Smooth muscle cell (in vitro differentiated cells): ENCODE measurements around the gene MMP17. TPM values are rescaled to one million over a fixed set of nuclear protein-coding genes. Genes with fewer than 3 reads are reported as not detected.

Source experiments
- DNase-seq: peaks from one replicate; lab custom pipeline; 2025; ENCODE audit not compliant: unreplicated experiment; lab: John Stamatoyannopoulos, UW
- H2AFZ ChIP-seq: fragments of 200-600 bp; sonication (generic); 2 replicates; pipeline ENCODE4 v1.6.0; 2016; ENCODE audit warnings: antibody characterized with exemption, low read depth, mild to moderate bottlenecking
- H3F3A ChIP-seq: fragments of 200-600 bp; sonication (generic); 2 replicates; pipeline ENCODE4 v1.6.0; 2017; ENCODE audit warnings: antibody characterized with exemption, low read depth
- H3K27ac ChIP-seq: fragments of 200-600 bp; sonication (generic); 2 replicates; pipeline ENCODE4 v1.5.1; 2016; ENCODE audit warnings: low read depth, mild to moderate bottlenecking
- H3K27me3 ChIP-seq: fragments of 200-600 bp; sonication (generic); 2 replicates; pipeline ENCODE4 v1.6.1; 2016; ENCODE audit warnings: low read depth, mild to moderate bottlenecking
- H3K36me3 ChIP-seq: fragments of 200-600 bp; sonication (generic); 2 replicates; pipeline ENCODE4 v1.5.1; 2016; ENCODE audit warnings: low read depth
- H3K4me1 ChIP-seq: fragments of 200-600 bp; sonication (generic); 2 replicates; pipeline ENCODE4 v1.5.1; 2016; ENCODE audit warnings: low read depth
- H3K4me2 ChIP-seq: fragments of 200-600 bp; sonication (generic); 2 replicates; pipeline ENCODE4 v1.6.0; 2016; ENCODE audit warnings: mild to moderate bottlenecking
- H3K4me3 ChIP-seq: fragments of 200-600 bp; sonication (generic); 2 replicates; pipeline ENCODE4 v1.5.1; 2016; ENCODE audit warnings: mild to moderate bottlenecking
- H3K79me2 ChIP-seq: fragments of 200-600 bp; sonication (generic); 2 replicates; pipeline ENCODE4 v1.6.0; 2016; ENCODE audit warnings: low read depth, mild to moderate bottlenecking
- H3K9ac ChIP-seq: fragments of 200-600 bp; sonication (generic); 2 replicates; pipeline ENCODE4 v1.6.0; 2016; ENCODE audit warnings: low read depth
- H3K9me3 ChIP-seq: fragments of 200-600 bp; sonication (generic); replicated peaks from 2 replicates; pipeline ENCODE4 v1.5.1; 2016; ENCODE audit warnings: low read depth
- H4K20me1 ChIP-seq: fragments of 200-600 bp; sonication (generic); 2 replicates; pipeline ENCODE4 v1.6.0; 2016; ENCODE audit warnings: low read depth
- WGBS: methylation state at CpG from one replicate; pipeline ENCODE4 v1.1.7; 2016; ENCODE audit warnings: low lambda C conversion rate; 5-methylcytosine and 5-hydroxymethylcytosine counted together
- polyA plus RNA-seq: library from polyadenylated mRNA; unstranded; fragments of >200 nt; fragmentation: Nextera tagmentation; extraction: Ambion mirVana; gene quantifications from 2 replicates; pipeline ENCODE4 v1.2.1, GENCODE V29; 2016
- total RNA-seq: library from RNA; depleted of rRNA; stranded (reverse); fragments of >200 nt; gene quantifications from 2 replicates; pipeline ENCODE4 v1.2.3, GENCODE V29; 2014
- TF ChIP-seq, protein P1 (sequence below): fragments of 200-600 bp; sonication (generic); IDR thresholded peaks from 2 replicates; pipeline ENCODE4 v1.5.1; 2017; ENCODE audit warnings: borderline replicate concordance, mild to moderate bottlenecking, antibody characterized with exemption; ENCODE audit not compliant: insufficient read depth, poor library complexity, severe bottlenecking

The MMP17 gene
- total and polyA plus RNA-seq, 2 experiments from 2014 or later: 1.3 to 1.6 TPM

DNA sequence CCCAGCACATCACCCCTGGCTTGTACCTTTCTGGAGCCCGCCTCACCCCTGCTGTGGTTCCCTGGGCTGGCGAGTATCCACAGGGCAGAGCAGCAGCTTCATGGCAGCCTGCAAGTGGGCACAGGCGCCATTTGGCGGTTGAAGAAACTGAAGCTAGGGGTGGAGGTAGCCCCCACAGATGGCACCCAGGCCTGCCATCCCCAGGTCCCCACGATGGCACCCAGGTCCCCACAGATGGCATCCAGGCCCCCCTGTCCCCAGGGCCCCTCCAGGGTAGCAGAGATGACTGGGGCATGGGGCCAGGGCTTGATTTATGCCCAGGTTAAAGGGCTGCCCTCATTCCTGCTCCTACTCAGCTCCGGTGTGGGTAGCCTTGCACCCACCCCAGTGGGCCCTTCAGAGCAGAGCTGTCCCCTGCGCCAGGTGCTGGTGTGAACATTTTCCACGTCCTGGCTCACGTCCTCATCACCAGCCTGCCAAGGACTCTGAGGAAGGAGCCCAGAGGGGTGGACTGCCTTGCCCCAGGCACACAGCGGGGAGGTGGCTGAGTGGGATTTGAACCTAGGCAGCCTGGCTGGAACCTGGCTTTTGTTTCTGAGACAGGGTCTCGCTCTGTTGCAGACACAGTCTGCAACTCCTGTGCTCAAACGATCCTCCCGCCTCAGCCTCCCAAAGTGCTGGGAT is 8.7 kb downstream of the MMP17 start:
- Histone ChIP-seq H3K4me1 (no peaks in the 10 kb centered on the region), H3K4me3 (no peak overlapping the region), H3F3A (no peaks in the 10 kb centered on the region), H3K4me2 (no peak overlapping the region), H3K36me3 (no peaks in the 10 kb centered on the region), H3K9ac (no peak overlapping the region), H2AFZ (no peak overlapping the region), H3K27ac (no peak overlapping the region), H3K9me3 (no peaks in the 10 kb centered on the region), H3K79me2 (no peaks in the 10 kb centered on the region), H4K20me1 (no peaks in the 10 kb centered on the region), H3K27me3 (peaks cover 7% of the 10 kb centered on the region)
- WGBS: 87% methylated on average over 13 of the region's 13 CpGs
- TF ChIP-seq, protein P1, sequence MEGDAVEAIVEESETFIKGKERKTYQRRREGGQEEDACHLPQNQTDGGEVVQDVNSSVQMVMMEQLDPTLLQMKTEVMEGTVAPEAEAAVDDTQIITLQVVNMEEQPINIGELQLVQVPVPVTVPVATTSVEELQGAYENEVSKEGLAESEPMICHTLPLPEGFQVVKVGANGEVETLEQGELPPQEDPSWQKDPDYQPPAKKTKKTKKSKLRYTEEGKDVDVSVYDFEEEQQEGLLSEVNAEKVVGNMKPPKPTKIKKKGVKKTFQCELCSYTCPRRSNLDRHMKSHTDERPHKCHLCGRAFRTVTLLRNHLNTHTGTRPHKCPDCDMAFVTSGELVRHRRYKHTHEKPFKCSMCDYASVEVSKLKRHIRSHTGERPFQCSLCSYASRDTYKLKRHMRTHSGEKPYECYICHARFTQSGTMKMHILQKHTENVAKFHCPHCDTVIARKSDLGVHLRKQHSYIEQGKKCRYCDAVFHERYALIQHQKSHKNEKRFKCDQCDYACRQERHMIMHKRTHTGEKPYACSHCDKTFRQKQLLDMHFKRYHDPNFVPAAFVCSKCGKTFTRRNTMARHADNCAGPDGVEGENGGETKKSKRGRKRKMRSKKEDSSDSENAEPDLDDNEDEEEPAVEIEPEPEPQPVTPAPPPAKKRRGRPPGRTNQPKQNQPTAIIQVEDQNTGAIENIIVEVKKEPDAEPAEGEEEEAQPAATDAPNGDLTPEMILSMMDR: no peak
- DNase-seq: no peak

GRCh38 chr12:131840643-131841416 is 12.6 kb downstream of the MMP17 start:
- Histone ChIP-seq H3K27me3 (no peaks in the 10 kb centered on the region), H3K4me3 (no peak overlapping the region), H3K9me3 (no peaks in the 10 kb centered on the region), H3K4me1 (no peaks in the 10 kb centered on the region), H2AFZ (no peak overlapping the region), H3F3A (no peaks in the 10 kb centered on the region), H4K20me1 (no peaks in the 10 kb centered on the region), H3K4me2 (no peak overlapping the region), H3K27ac (no peak overlapping the region), H3K79me2 (no peaks in the 10 kb centered on the region), H3K36me3 (no peaks in the 10 kb centered on the region), H3K9ac (no peak overlapping the region)
- WGBS: 95% methylated on average over 45 of the region's 46 CpGs
- TF ChIP-seq, protein P1: no peak
- no peak for DNase-seq

GRCh38 chr12:131841547-131841946 is 13.4 kb downstream of the MMP17 start:
- Histone ChIP-seq H3K27ac (no peak overlapping the region), H3K9ac (no peak overlapping the region), H3K4me3 (no peak overlapping the region), H4K20me1 (no peaks in the 10 kb centered on the region), H3K27me3 (no peaks in the 10 kb centered on the region), H2AFZ (no peak overlapping the region), H3K9me3 (no peaks in the 10 kb centered on the region), H3K79me2 (no peaks in the 10 kb centered on the region), H3F3A (no peaks in the 10 kb centered on the region), H3K4me2 (no peak overlapping the region), H3K4me1 (no peaks in the 10 kb centered on the region), H3K36me3 (no peaks in the 10 kb centered on the region)
- TF ChIP-seq, protein P1: no peak
- no peak for DNase-seq
- 98% methylated on average over 22 of the region's 22 CpGs for WGBS
